Activated naive CD4-positive, alpha-beta T cell treated with anti-CD3 and anti-CD28 coated beads, Interleukin-2, amount 10 ng/mL, durations not matched to agents 7 days and 5 days (primary cell): ENCODE data around the gene TANC1.

ENCODE experiments used
- CTCF ChIA-PET: fragments of 350-600 bp; sonication (Branson Sonifier 250); formaldehyde crosslinking; loops from one replicate; lab custom pipeline; 2021; ENCODE audit warnings: antibody characterized with exemption; lab: Charles Lee
- DNase-seq: peaks from one replicate; pipeline ENCODE4 v3.0.0-alpha.2; 2020
- H3K27ac Mint-ChIP-seq: one replicate; pipeline ENCODE4 v1.8.0; 2021; ENCODE audit warnings: mild to moderate bottlenecking, moderate library complexity, mixed read lengths
- H3K27me3 Mint-ChIP-seq: one replicate; pipeline ENCODE4 v1.8.0; 2021; ENCODE audit warnings: mild to moderate bottlenecking, mixed read lengths
- H3K36me3 Mint-ChIP-seq: one replicate; pipeline ENCODE4 v1.8.0; 2021; ENCODE audit warnings: mixed read lengths
- H3K4me1 Mint-ChIP-seq: one replicate; pipeline ENCODE4 v1.8.0; 2021; ENCODE audit warnings: mixed read lengths
- H3K4me3 Mint-ChIP-seq: one replicate; pipeline ENCODE4 v1.8.0; 2021; ENCODE audit warnings: mild to moderate bottlenecking, moderate library complexity, mixed read lengths
- H3K9me3 Mint-ChIP-seq: one replicate; pipeline ENCODE4 v1.8.0; 2021; ENCODE audit warnings: mixed read lengths

Gene TANC1

GRCh38 chr2:158943973-158944372 is 24.5 kb upstream of the TANC1 start:
- peaks cover 4% of the 10 kb centered on the region for H3K27me3 Mint-ChIP-seq
- no peak overlapping the region for H3K27ac Mint-ChIP-seq
- H3K4me1 Mint-ChIP-seq = no peaks in the 10 kb centered on the region
- no peak for DNase-seq
- H3K36me3 Mint-ChIP-seq = no peaks in the 10 kb centered on the region
- no peak overlapping the region for H3K4me3 Mint-ChIP-seq
- H3K9me3 Mint-ChIP-seq = no peaks in the 10 kb centered on the region
- CTCF ChIA-PET = interaction anchor here (1.2 kb wide), 1 partner anchor 84 kb away, joined by 3 read pairs; no protein-coding TSS in a partner anchor

- Mint-ChIP-seq H3K36me3 (no peaks in the 10 kb centered on the region), H3K4me1 (peaks cover 7% of the 10 kb centered on the region), H3K27ac (no peak overlapping the region), H3K27me3 (peaks cover 4% of the 10 kb centered on the region), H3K9me3 (no peaks in the 10 kb centered on the region), H3K4me3 (no peak overlapping the region)
- CTCF ChIA-PET = no interaction called here
- DNase-seq = no peak
These were observed 19.3 kb upstream of the TANC1 start for GRCh38 chr2:158948964-158949699.

- Mint-ChIP-seq H3K9me3 (no peaks in the 10 kb centered on the region), H3K4me3 (no peak overlapping the region), H3K4me1 (peaks cover 7% of the 10 kb centered on the region), H3K36me3 (no peaks in the 10 kb centered on the region), H3K27ac (no peak overlapping the region), H3K27me3 (peaks cover 11% of the 10 kb centered on the region)
- CTCF ChIA-PET = no interaction called here
- DNase-seq = no peak
These were observed 15.0 kb upstream of the TANC1 start for GRCh38 chr2:158953454-158953853.

DNA sequence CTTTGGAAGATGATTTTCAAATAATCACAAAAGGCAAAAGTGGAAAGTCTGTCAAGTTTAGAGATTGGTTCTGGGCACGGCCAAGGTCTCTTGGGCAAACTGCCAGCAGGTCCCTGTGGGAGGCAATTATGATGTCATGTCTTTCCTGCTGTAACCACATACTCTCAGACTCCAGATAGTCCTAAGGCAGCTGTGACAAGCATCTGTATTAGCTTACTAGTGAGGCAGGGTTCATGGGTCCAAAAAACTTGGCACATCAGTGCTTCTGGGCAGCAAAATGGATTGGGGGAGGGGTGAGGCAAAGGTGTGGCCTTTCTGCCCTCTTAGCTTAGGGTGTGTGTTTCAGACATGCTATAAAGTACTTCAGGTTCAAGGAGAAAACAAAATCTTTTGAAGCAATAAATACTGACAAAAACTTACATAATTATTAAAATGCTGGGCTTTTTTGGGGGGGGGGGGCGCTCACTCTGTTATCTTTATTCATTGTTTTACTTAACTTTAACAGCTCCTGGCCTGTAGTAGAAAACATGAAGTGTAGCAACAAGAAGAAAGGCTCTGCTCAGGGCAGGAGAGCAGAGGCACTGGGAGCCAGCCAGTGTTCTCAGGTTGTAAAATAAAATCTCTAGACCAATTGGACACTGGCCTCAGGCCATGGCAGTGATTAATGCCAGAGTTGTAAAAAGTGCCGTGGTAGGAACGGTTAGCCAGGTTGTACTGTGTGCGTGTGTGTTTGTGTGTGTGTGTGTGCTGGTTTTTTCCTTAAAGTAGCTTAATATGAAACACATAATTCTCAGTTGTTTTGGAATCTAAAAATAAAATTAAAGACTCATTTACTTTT is 14.3 kb upstream of the TANC1 start:
- H3K27me3 Mint-ChIP-seq = peaks cover 11% of the 10 kb centered on the region
- CTCF ChIA-PET = no interaction called here
- no peaks in the 10 kb centered on the region for H3K36me3 Mint-ChIP-seq
- H3K4me1 Mint-ChIP-seq = peaks cover 7% of the 10 kb centered on the region
- DNase-seq = no peak
- no peak overlapping the region for H3K27ac Mint-ChIP-seq
- H3K4me3 Mint-ChIP-seq = no peak overlapping the region
- H3K9me3 Mint-ChIP-seq = no peaks in the 10 kb centered on the region

DNA sequence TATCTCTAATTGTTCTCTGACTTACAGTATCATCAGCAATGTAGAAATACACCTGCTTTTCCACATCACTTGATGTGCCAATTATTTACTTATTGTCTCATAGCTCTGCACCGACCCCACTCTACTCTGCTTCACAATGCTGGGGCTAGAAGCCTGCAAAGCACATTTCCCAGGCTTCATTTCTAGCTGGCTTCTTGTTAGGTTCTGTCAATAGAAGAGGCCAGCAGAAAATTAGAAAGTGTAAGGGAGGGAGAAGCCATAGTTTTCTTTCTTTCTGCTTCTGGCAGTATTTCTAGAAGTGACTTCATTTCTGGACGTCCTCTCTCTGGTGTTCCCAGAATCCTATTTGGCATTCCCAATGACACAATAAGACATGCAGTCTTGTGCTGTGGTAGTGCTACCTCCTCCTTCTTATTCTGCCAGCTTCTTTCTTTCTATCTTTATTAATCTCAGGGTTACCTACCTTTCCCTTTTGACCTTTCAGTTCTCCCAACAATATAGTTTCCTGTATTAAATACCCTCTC is 12.5 kb upstream of the TANC1 start:
- Mint-ChIP-seq H3K9me3 (no peaks in the 10 kb centered on the region), H3K36me3 (no peaks in the 10 kb centered on the region), H3K27ac (no peak overlapping the region), H3K27me3 (peaks cover 11% of the 10 kb centered on the region), H3K4me3 (no peak overlapping the region), H3K4me1 (peaks cover 7% of the 10 kb centered on the region)
- CTCF ChIA-PET = interaction anchor here (1.2 kb wide), 1 partner anchor 54 kb away, joined by 3 read pairs; no protein-coding TSS in a partner anchor
- no peak for DNase-seq

GRCh38 chr2:158958365-158958764 is 10.1 kb upstream of the TANC1 start:
- CTCF ChIA-PET = no interaction called here

GRCh38 chr2:158960193-158960592 is 8.2 kb upstream of the TANC1 start:
- no peaks in the 10 kb centered on the region for H3K9me3 Mint-ChIP-seq
- H3K36me3 Mint-ChIP-seq = no peaks in the 10 kb centered on the region
- H3K27me3 Mint-ChIP-seq = peaks cover 16% of the 10 kb centered on the region
- no peaks in the 10 kb centered on the region for H3K4me1 Mint-ChIP-seq
- DNase-seq = no peak
- CTCF ChIA-PET = no interaction called here
- no peak overlapping the region for H3K4me3 Mint-ChIP-seq
- no peak overlapping the region for H3K27ac Mint-ChIP-seq

More at GRCh38 chr2:158958365-158958764, 10.1 kb upstream of the TANC1 start:
- no peaks in the 10 kb centered on the region for H3K36me3 Mint-ChIP-seq
- H3K27ac Mint-ChIP-seq = no peak overlapping the region
- no peaks in the 10 kb centered on the region for H3K9me3 Mint-ChIP-seq
- H3K27me3 Mint-ChIP-seq = peaks cover 16% of the 10 kb centered on the region
- H3K4me1 Mint-ChIP-seq = peaks cover 7% of the 10 kb centered on the region
- no peak for DNase-seq
- H3K4me3 Mint-ChIP-seq = no peak overlapping the region

DNA sequence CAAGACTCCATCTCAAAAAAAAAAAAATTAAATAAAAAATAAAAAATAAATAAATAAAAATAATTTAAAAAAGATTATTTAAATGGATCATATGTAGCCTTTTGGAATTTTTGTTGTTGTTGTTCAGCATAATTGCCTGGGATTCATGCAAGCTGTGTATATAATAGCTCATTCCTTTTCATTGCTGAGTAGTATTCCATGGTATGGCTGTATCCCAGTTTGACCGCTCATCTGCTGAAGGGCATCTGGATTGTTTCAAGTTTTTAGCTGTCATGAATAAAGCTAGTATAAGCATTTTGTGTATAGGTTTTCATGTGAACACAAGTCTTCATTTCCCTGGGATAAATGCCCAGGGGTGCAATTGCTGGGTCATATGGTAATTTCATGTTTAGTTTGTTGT is 6.4 kb upstream of the TANC1 start:
- Mint-ChIP-seq H3K27ac (no peak overlapping the region), H3K36me3 (no peaks in the 10 kb centered on the region), H3K4me3 (no peak overlapping the region), H3K27me3 (peaks cover 12% of the 10 kb centered on the region), H3K4me1 (no peaks in the 10 kb centered on the region), H3K9me3 (no peaks in the 10 kb centered on the region)
- DNase-seq = no peak
- CTCF ChIA-PET = no interaction called here

- CTCF ChIA-PET = no interaction called here
- Mint-ChIP-seq H3K4me3 (no peak overlapping the region), H3K27ac (no peak overlapping the region), H3K27me3 (peaks cover 15% of the 10 kb centered on the region), H3K36me3 (no peaks in the 10 kb centered on the region), H3K9me3 (no peaks in the 10 kb centered on the region), H3K4me1 (peaks cover 3% of the 10 kb centered on the region)
- DNase-seq = no peak
These were observed 5.4 kb upstream of the TANC1 start for GRCh38 chr2:158963071-158963470.

GRCh38 chr2:158965107-158965506 is 3.3 kb upstream of the TANC1 start:
- CTCF ChIA-PET = no interaction called here
- DNase-seq = no peak
- Mint-ChIP-seq H3K36me3 (no peaks in the 10 kb centered on the region), H3K4me1 (peaks cover 13% of the 10 kb centered on the region), H3K9me3 (no peaks in the 10 kb centered on the region), H3K27me3 (peaks cover 35% of the 10 kb centered on the region), H3K4me3 (no peak overlapping the region), H3K27ac (no peak overlapping the region)

DNA sequence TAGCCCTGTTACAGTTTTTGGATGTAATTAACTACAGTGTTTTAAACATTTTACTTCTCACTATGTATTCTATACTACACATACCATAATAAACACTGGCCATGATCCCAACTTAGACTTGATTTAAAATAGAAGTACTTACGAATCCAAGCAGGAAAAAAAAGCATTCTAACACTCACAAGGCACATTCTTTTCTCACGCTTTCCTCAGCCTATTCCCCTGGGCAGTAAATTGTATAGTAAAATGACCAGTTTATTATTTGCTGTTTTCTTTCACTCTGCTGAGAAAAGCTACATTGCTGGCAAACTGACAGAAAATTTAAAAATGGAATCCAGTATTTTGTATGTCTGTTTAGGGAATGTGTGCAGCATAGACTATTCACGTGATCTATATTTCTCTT is 2.8 kb upstream of the TANC1 start:
- CTCF ChIA-PET = interaction anchor here (0.7 to 0.8 kb wide), 2 partner anchors 12 to 154 kb away, joined by 3 read pairs; no protein-coding TSS in a partner anchor
- Mint-ChIP-seq H3K36me3 (no peaks in the 10 kb centered on the region), H3K9me3 (no peaks in the 10 kb centered on the region), H3K27ac (no peak overlapping the region), H3K27me3 (peaks cover 40% of the 10 kb centered on the region), H3K4me3 (no peak overlapping the region), H3K4me1 (peaks cover 18% of the 10 kb centered on the region)
- no peak for DNase-seq

DNA sequence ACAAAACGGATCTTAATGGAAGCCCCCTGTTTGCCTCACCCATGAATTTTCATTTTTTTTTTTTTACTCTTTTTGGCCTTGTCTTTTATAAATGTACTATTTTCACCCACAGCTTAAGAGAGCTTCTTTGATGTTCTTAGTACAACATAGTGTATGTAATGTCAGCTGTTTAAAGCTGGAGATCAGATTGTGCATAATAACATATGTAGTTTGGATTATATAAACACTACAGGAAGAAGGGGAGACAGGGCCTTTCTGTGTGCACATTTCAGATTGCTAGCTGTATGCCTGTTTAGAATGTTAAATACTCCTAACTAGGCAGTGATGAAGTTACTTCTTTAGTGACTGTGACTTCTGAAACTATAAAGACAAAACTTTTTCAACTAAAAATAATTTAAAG is 2.1 kb upstream of the TANC1 start:
- Mint-ChIP-seq H3K27me3 (peaks cover 41% of the 10 kb centered on the region), H3K4me1 (peaks cover 18% of the 10 kb centered on the region), H3K9me3 (no peaks in the 10 kb centered on the region), H3K4me3 (no peak overlapping the region), H3K36me3 (no peaks in the 10 kb centered on the region), H3K27ac (no peak overlapping the region)
- CTCF ChIA-PET = interaction anchor here (0.7 to 0.8 kb wide), 2 partner anchors 11 to 153 kb away, joined by 3 read pairs; no protein-coding TSS in a partner anchor
- no peak for DNase-seq

DNA sequence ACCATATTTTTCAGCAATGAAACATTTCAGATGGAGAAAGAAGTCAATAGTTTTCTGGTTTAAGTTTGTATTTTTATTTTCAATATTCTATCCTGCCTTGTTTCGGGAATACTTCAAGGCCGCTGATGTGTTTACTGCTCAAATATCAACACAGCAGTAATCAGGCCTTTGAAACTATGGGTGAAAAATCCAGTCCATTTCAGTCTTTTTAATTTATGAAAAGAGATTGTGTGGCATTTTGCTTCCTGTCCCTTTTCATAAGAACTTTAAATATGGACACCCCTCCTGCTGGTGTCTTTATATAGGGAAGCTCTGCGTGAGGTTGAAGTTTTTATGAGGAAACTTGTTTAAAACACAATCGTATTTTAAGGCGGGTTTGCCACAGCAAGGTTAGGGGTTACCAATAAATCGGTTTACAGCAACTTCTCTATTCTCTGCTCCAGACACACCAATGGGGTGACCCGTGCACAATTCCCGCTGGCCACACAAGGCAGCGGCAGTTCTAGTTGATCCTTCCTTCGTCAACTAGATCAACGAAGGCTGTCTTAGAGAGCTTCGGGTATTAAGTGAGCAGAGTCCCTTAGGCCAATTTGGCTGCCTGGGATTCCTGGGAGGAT is 1.2 kb upstream of the TANC1 start:
- no peaks in the 10 kb centered on the region for H3K36me3 Mint-ChIP-seq
- peaks cover 18% of the 10 kb centered on the region for H3K4me1 Mint-ChIP-seq
- CTCF ChIA-PET = no interaction called here
- no peak overlapping the region for H3K27ac Mint-ChIP-seq
- no peak for DNase-seq
- H3K9me3 Mint-ChIP-seq = no peaks in the 10 kb centered on the region
- H3K27me3 Mint-ChIP-seq = peaks cover 44% of the 10 kb centered on the region
- peak overlapping the region; percentile 61 for H3K4me3 Mint-ChIP-seq

DNA sequence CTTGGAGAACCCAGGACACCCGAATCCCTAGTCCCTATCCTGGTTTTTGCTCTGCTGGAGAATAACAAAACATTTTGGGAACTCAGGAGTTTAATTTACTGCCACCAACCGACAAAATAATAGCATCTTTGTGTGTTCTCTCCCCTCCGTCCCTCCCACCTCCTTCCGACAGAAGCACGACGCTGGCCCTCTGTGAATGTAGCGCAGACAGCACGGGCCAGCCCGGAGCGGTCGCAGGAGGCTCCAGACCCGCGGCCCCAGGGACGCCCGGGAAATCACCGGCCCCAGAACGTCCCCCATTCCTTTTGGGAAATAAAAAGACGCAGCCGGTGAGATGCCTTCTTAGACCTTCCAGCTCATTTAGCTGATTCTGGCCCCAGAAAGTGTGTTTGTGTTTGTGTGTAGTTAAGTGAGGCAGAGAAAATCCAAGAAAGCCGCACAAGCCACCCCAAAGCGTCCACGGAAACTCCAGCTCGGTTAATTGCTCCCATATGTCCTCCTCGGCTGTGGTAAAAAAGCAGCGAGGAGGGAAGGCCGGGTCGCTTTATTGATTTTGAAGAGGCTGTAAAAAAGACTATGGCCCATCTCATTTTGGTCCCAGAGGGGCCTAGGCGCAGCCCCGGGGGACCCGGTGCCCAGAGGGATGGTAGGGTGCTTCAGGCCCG is 577 bp upstream of the TANC1 start:
- DNase-seq = no peak
- H3K9me3 Mint-ChIP-seq = no peaks in the 10 kb centered on the region
- no peaks in the 10 kb centered on the region for H3K36me3 Mint-ChIP-seq
- peaks cover 18% of the 10 kb centered on the region for H3K4me1 Mint-ChIP-seq
- no peak overlapping the region for H3K27ac Mint-ChIP-seq
- peak overlapping the region; percentile 61 for H3K4me3 Mint-ChIP-seq
- peaks cover 47% of the 10 kb centered on the region for H3K27me3 Mint-ChIP-seq
- CTCF ChIA-PET = no interaction called here
